Caco-2 (cell line): ENCODE measurements around the gene NSD1. TPM values are rescaled to one million over a fixed set of nuclear protein-coding genes. Genes with fewer than 3 reads are reported as not detected.

Experiments
- BruUV-seq: library from RNA; stranded (reverse); fragments of 400-500 nt; replicated peaks from 2 replicates; lab custom pipeline; 2021; lab: Mats Ljungman, UMichigan
- CTCF ChIA-PET: fragments of 300-600 bp; sonication (Branson Sonifier 250); formaldehyde crosslinking; loops from one replicate; lab custom pipeline; 2022; ENCODE audit warnings: antibody characterized with exemption; lab: Charles Lee
- POLR2A ChIA-PET: fragments of 300-600 bp; sonication (Branson Sonifier 250); formaldehyde crosslinking; loops from one replicate; lab custom pipeline; 2022; ENCODE audit warnings: antibody characterized with exemption; lab: Charles Lee
- DNase-seq, 2 experiments: peaks; one replicate each; pipeline versions ENCODE4 v3.0.0 to v3.0.0-alpha.2; 2020 to 2022
- H3K27me3 ChIP-seq: replicated peaks from 2 replicates; pipeline ENCODE4 v1.6.0; 2011; ENCODE audit warnings: low read length; ENCODE audit not compliant: control insufficient read depth, insufficient read depth
- H3K36me3 ChIP-seq: 2 replicates; pipeline ENCODE4 v1.5.1; 2011; ENCODE audit warnings: low read length; ENCODE audit not compliant: control insufficient read depth, insufficient read depth
- H3K4me1 ChIP-seq: fragments of 250-450 bp; sonication (Bioruptor Pico); 2 replicates; pipeline ENCODE4 v1.5.1; 2020; ENCODE audit warnings: mild to moderate bottlenecking
- H3K4me3 ChIP-seq: 2 replicates; pipeline ENCODE4 v1.5.1; 2011; ENCODE audit warnings: low read depth, mild to moderate bottlenecking, control low read depth, low read length
- H3K9me3 ChIP-seq: fragments of 250-450 bp; sonication (Bioruptor Pico); 2 replicates; pipeline ENCODE4 v1.5.1; 2020; ENCODE audit warnings: mild to moderate bottlenecking, moderate library complexity
- H3K27ac Mint-ChIP-seq: one replicate; pipeline ENCODE4 v1.8.0; 2022; ENCODE audit warnings: mixed read lengths; ENCODE audit not compliant: unreplicated experiment
- H3K27me3 Mint-ChIP-seq: one replicate; pipeline ENCODE4 v1.8.0; 2022; ENCODE audit warnings: mixed read lengths; ENCODE audit not compliant: insufficient read depth, unreplicated experiment
- H3K36me3 Mint-ChIP-seq: one replicate; pipeline ENCODE4 v1.8.0; 2022; ENCODE audit warnings: mild to moderate bottlenecking, mixed read lengths; ENCODE audit not compliant: insufficient read depth, unreplicated experiment
- H3K4me1 Mint-ChIP-seq: one replicate; pipeline ENCODE4 v1.8.0; 2022; ENCODE audit warnings: low read depth, mixed read lengths; ENCODE audit not compliant: unreplicated experiment
- H3K4me3 Mint-ChIP-seq: one replicate; pipeline ENCODE4 v1.8.0; 2022; ENCODE audit warnings: mild to moderate bottlenecking, moderate library complexity, mixed read lengths; ENCODE audit not compliant: unreplicated experiment
- H3K9me3 Mint-ChIP-seq: one replicate; pipeline ENCODE4 v1.8.0; 2022; ENCODE audit warnings: mixed read lengths; ENCODE audit not compliant: unreplicated experiment
- intact Hi-C: fragments of 100-400 bp; cut with micrococcal nuclease; formaldehyde crosslinking; loops from one replicate; pipeline ENCODE4 v1.10.0; 2022; ENCODE audit not compliant: unreplicated experiment
- total RNA-seq: library from RNA; stranded (reverse); gene quantifications from 2 replicates; pipeline ENCODE4 v1.2.3, GENCODE V29; 2022
- TF ChIP-seq, protein P1 (sequence below), 2 experiments: fragments of 200-600 bp in 1 of 2; IDR thresholded peaks; 1 replicate in 1 of 2; 2 replicates in 1 of 2; pipeline versions ENCODE4 v1.5.1 to v1.8.0; 2011 to 2022; ENCODE audit warnings: antibody characterized with exemption in 1 of 2, control low read depth in 1 of 2, inconsistent platforms in 1 of 2, low read depth in 1 of 2, low read length in 1 of 2, mild to moderate bottlenecking in 1 of 2, moderate library complexity in 1 of 2; ENCODE audit not compliant: insufficient read depth in 1 of 2, severe bottlenecking in 1 of 2, unreplicated experiment in 1 of 2

Gene NSD1
- total RNA-seq, 1 experiment from 2014 or later = 67.4 TPM

DNA sequence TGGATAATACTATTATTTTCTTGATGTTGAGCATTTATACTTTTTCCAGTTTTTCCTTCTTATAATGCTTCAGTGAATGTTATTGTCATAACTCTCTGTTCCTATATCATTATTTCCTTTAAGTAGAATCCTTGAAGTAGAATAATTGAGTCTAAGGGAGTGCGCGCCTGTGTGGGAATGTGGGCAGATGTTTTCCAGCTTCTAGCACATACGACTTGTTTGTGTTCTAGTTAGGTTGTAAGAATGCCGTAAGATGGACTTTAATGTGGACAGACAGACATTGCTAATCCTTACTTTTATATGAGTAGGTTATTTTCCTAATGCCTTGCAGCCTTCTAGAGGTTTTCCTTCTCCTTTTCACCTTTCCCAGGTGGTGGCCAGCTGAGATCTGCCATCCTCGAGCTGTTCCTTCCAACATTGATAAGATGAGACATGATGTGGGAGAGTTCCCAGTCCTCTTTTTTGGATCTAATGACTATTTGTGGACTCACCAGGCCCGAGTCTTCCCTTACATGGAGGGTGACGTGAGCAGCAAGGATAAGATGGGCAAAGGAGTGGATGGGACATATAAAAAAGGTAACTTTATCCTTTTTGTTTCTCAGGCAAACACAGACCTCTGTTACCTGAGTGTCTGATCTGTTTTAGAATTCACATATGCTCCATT is 135.8 kb downstream of the NSD1 start:
- Mint-ChIP-seq H3K9me3 (no peaks in the 10 kb centered on the region), H3K4me1 (no peaks in the 10 kb centered on the region), H3K36me3 (peaks cover 39% of the 10 kb centered on the region), H3K27ac (no peak overlapping the region), H3K4me3 (no peak overlapping the region), H3K27me3 (no peaks in the 10 kb centered on the region)
- H3K4me1 ChIP-seq = no peaks in the 10 kb centered on the region
- H3K36me3 ChIP-seq = no peaks in the 10 kb centered on the region; the same call in 1 of the 2 replicates
- intact Hi-C loops = no loop called here
- POLR2A ChIA-PET = no interaction called here
- H3K27me3 ChIP-seq = no peaks in the 10 kb centered on the region
- no peaks in the 10 kb centered on the region for H3K9me3 ChIP-seq
- DNase-seq = no peak
- BruUV-seq = no TSS peak
- CTCF ChIA-PET = no interaction called here
- TF ChIP-seq, protein P1, sequence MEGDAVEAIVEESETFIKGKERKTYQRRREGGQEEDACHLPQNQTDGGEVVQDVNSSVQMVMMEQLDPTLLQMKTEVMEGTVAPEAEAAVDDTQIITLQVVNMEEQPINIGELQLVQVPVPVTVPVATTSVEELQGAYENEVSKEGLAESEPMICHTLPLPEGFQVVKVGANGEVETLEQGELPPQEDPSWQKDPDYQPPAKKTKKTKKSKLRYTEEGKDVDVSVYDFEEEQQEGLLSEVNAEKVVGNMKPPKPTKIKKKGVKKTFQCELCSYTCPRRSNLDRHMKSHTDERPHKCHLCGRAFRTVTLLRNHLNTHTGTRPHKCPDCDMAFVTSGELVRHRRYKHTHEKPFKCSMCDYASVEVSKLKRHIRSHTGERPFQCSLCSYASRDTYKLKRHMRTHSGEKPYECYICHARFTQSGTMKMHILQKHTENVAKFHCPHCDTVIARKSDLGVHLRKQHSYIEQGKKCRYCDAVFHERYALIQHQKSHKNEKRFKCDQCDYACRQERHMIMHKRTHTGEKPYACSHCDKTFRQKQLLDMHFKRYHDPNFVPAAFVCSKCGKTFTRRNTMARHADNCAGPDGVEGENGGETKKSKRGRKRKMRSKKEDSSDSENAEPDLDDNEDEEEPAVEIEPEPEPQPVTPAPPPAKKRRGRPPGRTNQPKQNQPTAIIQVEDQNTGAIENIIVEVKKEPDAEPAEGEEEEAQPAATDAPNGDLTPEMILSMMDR (IDR thresholded peaks at IDR 0.05; ENCODE audit: insufficient read depth in 1 of 2, low read depth in 1 of 2, low read length in 1 of 2, severe bottlenecking in 1 of 2, unreplicated experiment in 1 of 2) = no peak
- no peak overlapping the region for H3K4me3 ChIP-seq

DNA sequence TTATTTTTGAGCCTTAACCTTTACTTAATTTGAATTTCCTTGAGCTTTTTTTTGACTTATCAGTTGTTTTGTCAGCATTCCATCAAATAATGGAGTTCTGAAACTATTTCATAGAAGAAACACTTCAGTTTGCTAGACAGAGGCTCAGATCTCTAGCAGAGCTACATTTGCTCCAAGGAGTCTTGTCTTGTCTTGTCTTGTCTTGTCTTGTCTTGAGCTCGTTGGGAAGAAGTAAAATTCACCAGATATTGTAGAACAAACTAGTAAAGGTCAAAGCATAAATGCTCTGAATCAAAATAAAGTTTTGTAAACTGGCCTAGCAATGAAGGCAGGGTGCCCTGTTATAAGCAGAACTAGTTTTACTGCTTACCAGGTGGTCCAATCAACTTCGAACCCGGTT is 136.4 kb downstream of the NSD1 start:
- H3K9me3 ChIP-seq = no peaks in the 10 kb centered on the region
- DNase-seq = no peak
- Mint-ChIP-seq H3K27ac (no peak overlapping the region), H3K4me3 (no peak overlapping the region), H3K9me3 (no peaks in the 10 kb centered on the region), H3K36me3 (peaks cover 45% of the 10 kb centered on the region), H3K4me1 (no peaks in the 10 kb centered on the region), H3K27me3 (no peaks in the 10 kb centered on the region)
- CTCF ChIA-PET = no interaction called here
- no peaks in the 10 kb centered on the region for H3K27me3 ChIP-seq
- no peaks in the 10 kb centered on the region for H3K4me1 ChIP-seq
- no TSS peak for BruUV-seq
- intact Hi-C loops = no loop called here
- POLR2A ChIA-PET = no interaction called here
- H3K36me3 ChIP-seq = no peaks in the 10 kb centered on the region; the same call in 1 of the 2 replicates
- TF ChIP-seq, protein P1 (IDR thresholded peaks at IDR 0.05; ENCODE audit: insufficient read depth in 1 of 2, low read depth in 1 of 2, low read length in 1 of 2, severe bottlenecking in 1 of 2, unreplicated experiment in 1 of 2) = no peak
- H3K4me3 ChIP-seq = no peak overlapping the region

DNA sequence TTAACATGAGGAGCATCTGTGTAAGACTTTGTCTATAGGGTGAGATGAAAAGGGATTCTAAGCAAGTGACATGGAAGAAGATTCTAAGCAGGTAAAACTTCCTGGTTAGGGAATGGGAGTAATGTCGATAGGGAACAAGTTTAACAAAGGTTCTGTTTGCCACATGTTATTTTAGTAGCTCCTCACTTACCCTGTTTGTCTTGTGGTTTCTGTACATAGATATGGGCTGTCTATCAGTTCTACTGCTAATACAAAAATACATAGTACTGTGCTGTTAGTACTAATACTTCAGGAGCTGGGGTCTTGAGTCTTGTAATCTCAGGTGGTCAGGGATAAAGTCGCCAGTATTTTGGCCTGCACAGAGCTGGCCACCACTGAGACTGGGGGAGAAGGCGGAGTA is 137.1 kb downstream of the NSD1 start:
- Mint-ChIP-seq H3K9me3 (no peaks in the 10 kb centered on the region), H3K4me1 (no peaks in the 10 kb centered on the region), H3K27me3 (no peaks in the 10 kb centered on the region), H3K27ac (no peak overlapping the region), H3K4me3 (no peak overlapping the region), H3K36me3 (peaks cover 51% of the 10 kb centered on the region)
- H3K9me3 ChIP-seq = no peaks in the 10 kb centered on the region
- TF ChIP-seq, protein P1 (IDR thresholded peaks at IDR 0.05; ENCODE audit: insufficient read depth in 1 of 2, low read depth in 1 of 2, low read length in 1 of 2, severe bottlenecking in 1 of 2, unreplicated experiment in 1 of 2) = no peak
- no peaks in the 10 kb centered on the region for H3K4me1 ChIP-seq
- no peaks in the 10 kb centered on the region; the same call in 1 of the 2 replicates for H3K36me3 ChIP-seq
- no peak for DNase-seq
- H3K4me3 ChIP-seq = no peak overlapping the region
- ChIA-PET POLR2A (no interaction called here), CTCF (no interaction called here)
- intact Hi-C loops = no loop called here
- no peaks in the 10 kb centered on the region for H3K27me3 ChIP-seq
- BruUV-seq = no TSS peak
